Ovary (tissue), 9 donors: ENCODE measurements around the gene CTSL. TPM values are rescaled to one million over a fixed set of nuclear protein-coding genes. Genes with fewer than 3 reads are reported as not detected.

Experiments
- DNase-seq, 5 donors: peaks; one replicate each; pipeline ENCODE4 v3.0.0-alpha.2; 2019 to 2020
- H3K27ac ChIP-seq, 2 donors: fragments of 200-600 bp; one replicate each; pipeline versions ENCODE4 v1.5.1 to v1.8.0; 2019 to 2022
- H3K27me3 ChIP-seq: fragments of 200-600 bp; one replicate; pipeline ENCODE4 v1.8.0; 2022
- H3K36me3 ChIP-seq: fragments of 200-600 bp; sonication (generic); one replicate; pipeline ENCODE4 v1.5.1; 2019
- H3K4me1 ChIP-seq: one replicate; pipeline ENCODE4 v1.8.1; 2013; ENCODE audit warnings: mild to moderate bottlenecking, moderate library complexity; ENCODE audit not compliant: insufficient read depth
- H3K4me3 ChIP-seq: fragments of 200-600 bp; sonication (generic); one replicate; pipeline ENCODE4 v1.5.1; 2017
- H3K9me3 ChIP-seq, 2 donors: fragments of 200-600 bp in 1 of 2; sonication (generic) in 1 of 2; one replicate each; pipeline versions ENCODE4 v1.5.1 to v1.8.1; 2013 to 2019; ENCODE audit warnings: mild to moderate bottlenecking in 1 of 2, moderate library complexity in 1 of 2
- EP300 ChIP-seq: sonication (generic); formaldehyde crosslinking; IDR thresholded peaks from one replicate; pipeline ENCODE4 v1.6.1; 2017; ENCODE audit warnings: antibody characterized with exemption
- POLR2A ChIP-seq: fragments of 450-650 bp; IDR thresholded peaks from one replicate; pipeline ENCODE4 v1.6.1; 2017; ENCODE audit warnings: antibody characterized with exemption, mild to moderate bottlenecking, moderate library complexity
- WGBS, 3 donors: extraction: QIAGEN DNeasy Blood & Tissue Kit in 1 of 3; methylation state at CpG; one replicate each; pipeline versions ENCODE4 v1.1.5 to v1.1.7; 2013 to 2017; 5-methylcytosine and 5-hydroxymethylcytosine counted together
- intact Hi-C, 4 donors: fragments of 100-400 bp; cut with DNase I; formaldehyde crosslinking; loops; one replicate each; pipeline versions ENCODE4 v1.11.0 to v1.15.1; 2022 to 2023
- polyA plus RNA-seq, 2 donors: library from polyadenylated mRNA; stranded (reverse); fragments of 200-250 nt in 1 of 2; fragments of 350-450 nt in 1 of 2; fragmentation: Illumina TruSeq in 1 of 2; extraction: RNeasy Lipid Tissue Mini Kit (QIAGEN cat#74804) in 1 of 2; gene quantifications; one replicate each; pipeline ENCODE4 v1.2.3, GENCODE V29; 2013 to 2014
- total RNA-seq, 7 donors: library from RNA; depleted of rRNA in 2 of 7; stranded (reverse); fragments of >200 nt in 2 of 7; fragmentation: NEBNext Ultra II Directional in 3 of 7; extraction: Animal tissue kit (Norgen Biotek cat#: 25700) in 3 of 7; gene quantifications; one replicate each; pipeline versions ENCODE4 v1.1.0 to v1.2.4, GENCODE V29; 2016 to 2023
- TF ChIP-seq, protein P1 (sequence below), 3 donors: fragments of 450-650 bp in 2 of 3; fragments of 200-600 bp in 1 of 3; IDR thresholded peaks; one replicate each; pipeline versions ENCODE4 v1.5.1 to v1.8.0; 2016 to 2022; ENCODE audit warnings: antibody characterized with exemption in 3 of 3, mild to moderate bottlenecking in 1 of 3
- donor health status: DM: no; HTN: no; CAD: no; lungs with moderate emphysema.
- donor health status: DM: no; HTN: no; CAD: no.
- donor health status: Bipolar disorder and iron deficiency.
- donor health status: DM: yes; HTN: yes; CAD: no.
- donor health status: DM: no; HTN: no; CAD: no.
- donor health status: DM: yes; HTN: yes; CAD: no.

The CTSL gene
- total and polyA plus RNA-seq, 9 donors: 94.0 to 219 (median 115) TPM

DNA sequence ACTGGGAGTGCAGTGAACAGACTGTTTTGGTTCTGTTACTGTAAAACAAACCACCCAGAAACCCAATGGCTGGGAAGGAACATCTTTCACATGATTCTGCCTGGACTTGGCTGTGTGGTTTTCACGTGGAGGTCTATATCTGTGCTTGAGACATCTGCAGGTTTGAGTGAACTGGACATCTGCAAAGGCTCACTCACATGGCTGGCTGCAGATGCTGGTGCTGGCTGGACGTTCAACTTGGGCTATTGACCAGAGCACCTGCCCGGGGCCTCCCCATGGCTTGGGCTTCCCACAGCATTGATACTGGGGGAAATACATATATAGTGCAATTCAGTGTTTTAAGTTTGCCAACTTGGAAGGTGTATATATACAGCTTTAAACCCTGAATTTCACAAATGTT is 6.8 kb downstream of the CTSL start:
- no peak for DNase-seq
- H3K36me3 ChIP-seq: no peaks in the 10 kb centered on the region
- peaks cover 1% of the 10 kb centered on the region for H3K4me1 ChIP-seq
- WGBS, 3 donors: 41 to 59% (median 58%) methylated on average over 3 of the region's 3 CpGs
- no peak overlapping the region for H3K4me3 ChIP-seq
- TF ChIP-seq, protein P1, sequence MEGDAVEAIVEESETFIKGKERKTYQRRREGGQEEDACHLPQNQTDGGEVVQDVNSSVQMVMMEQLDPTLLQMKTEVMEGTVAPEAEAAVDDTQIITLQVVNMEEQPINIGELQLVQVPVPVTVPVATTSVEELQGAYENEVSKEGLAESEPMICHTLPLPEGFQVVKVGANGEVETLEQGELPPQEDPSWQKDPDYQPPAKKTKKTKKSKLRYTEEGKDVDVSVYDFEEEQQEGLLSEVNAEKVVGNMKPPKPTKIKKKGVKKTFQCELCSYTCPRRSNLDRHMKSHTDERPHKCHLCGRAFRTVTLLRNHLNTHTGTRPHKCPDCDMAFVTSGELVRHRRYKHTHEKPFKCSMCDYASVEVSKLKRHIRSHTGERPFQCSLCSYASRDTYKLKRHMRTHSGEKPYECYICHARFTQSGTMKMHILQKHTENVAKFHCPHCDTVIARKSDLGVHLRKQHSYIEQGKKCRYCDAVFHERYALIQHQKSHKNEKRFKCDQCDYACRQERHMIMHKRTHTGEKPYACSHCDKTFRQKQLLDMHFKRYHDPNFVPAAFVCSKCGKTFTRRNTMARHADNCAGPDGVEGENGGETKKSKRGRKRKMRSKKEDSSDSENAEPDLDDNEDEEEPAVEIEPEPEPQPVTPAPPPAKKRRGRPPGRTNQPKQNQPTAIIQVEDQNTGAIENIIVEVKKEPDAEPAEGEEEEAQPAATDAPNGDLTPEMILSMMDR (IDR thresholded peaks at IDR 0.05): no peak
- TF ChIP-seq POLR2A (no peak), EP300 (no peak)
- intact Hi-C loops: no loop called here
- H3K27ac ChIP-seq: no peak overlapping the region
- no peaks in the 10 kb centered on the region for H3K9me3 ChIP-seq
- no peaks in the 10 kb centered on the region for H3K27me3 ChIP-seq

DNA sequence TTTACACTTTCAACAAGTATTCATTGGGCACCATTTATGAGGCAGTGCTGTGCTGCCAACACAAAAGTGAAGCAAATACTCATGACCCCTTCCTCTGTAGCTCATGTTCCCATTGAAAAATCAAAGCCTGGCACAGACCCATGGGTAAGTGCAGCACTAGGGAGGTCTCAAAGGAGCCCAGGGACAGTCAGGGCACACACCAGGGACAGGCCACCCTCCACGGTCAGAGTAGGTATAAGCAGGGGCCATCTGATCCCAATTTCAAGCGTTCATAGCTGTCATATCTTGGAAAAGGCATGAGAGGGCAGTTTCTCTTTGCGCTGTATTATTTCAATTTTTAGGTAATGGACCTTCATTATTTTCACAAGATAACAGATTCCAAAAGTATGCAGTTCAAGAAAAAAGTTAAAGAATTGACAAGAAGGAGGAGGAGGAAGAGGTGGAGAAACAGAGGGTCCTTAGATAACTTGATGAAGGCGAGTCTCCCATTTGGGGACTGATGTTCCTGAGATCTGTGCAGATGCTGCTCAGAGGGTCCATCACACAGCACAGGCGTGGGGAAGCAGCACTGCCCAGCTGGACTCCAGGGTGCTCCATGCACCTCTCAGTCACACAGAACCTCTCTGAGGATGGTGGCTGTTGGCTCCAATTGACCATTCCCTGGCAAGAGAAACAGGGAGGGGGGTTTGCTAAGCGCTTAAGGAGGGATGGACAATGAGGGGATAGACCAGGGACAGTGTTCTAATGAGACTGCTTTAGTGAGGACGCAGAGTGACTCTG is 7.5 kb downstream of the CTSL start:
- no peak overlapping the region for H3K4me3 ChIP-seq
- intact Hi-C loops: no loop called here
- no peaks in the 10 kb centered on the region for H3K27me3 ChIP-seq
- no peak for DNase-seq
- H3K9me3 ChIP-seq: no peaks in the 10 kb centered on the region
- 74 to 88% (median 81%) methylated on average over 7 of the region's 7 CpGs for WGBS, 3 donors
- TF ChIP-seq EP300: no peak
- TF ChIP-seq, protein P1 (IDR thresholded peaks at IDR 0.05): no peak
- no peak for TF ChIP-seq POLR2A
- no peaks in the 10 kb centered on the region for H3K36me3 ChIP-seq
- H3K27ac ChIP-seq: no peak overlapping the region
- peaks cover 1% of the 10 kb centered on the region for H3K4me1 ChIP-seq

DNA sequence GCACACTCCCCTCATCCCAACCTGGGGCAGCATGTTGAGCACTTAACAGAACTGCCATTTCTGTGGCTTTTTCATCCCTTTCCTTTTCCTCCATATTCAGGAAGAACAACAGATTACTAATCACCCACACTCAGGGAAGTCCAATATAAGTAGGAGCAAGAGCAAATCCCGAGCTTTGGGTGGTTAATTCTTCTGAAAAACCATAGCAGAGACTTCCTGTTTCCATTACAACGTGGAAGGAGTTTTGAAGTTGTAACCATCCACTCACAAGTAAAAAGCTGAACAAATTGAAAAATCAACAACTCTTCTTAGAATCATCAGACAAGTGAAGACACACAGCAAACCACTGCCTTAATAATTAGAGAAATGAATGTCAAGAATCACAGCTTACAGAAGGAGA is 8.2 kb downstream of the CTSL start:
- WGBS, 3 donors: 53 to 64% (median 62%) methylated on average over 2 of the region's 2 CpGs
- H3K27me3 ChIP-seq: no peaks in the 10 kb centered on the region
- TF ChIP-seq, protein P1 (IDR thresholded peaks at IDR 0.05): no peak
- TF ChIP-seq EP300 (no peak), POLR2A (no peak)
- H3K27ac ChIP-seq: no peak overlapping the region
- intact Hi-C loops: no loop called here
- H3K9me3 ChIP-seq: no peaks in the 10 kb centered on the region
- H3K4me3 ChIP-seq: no peak overlapping the region
- no peaks in the 10 kb centered on the region for H3K36me3 ChIP-seq
- no peak for DNase-seq
- peaks cover 1% of the 10 kb centered on the region for H3K4me1 ChIP-seq

DNA sequence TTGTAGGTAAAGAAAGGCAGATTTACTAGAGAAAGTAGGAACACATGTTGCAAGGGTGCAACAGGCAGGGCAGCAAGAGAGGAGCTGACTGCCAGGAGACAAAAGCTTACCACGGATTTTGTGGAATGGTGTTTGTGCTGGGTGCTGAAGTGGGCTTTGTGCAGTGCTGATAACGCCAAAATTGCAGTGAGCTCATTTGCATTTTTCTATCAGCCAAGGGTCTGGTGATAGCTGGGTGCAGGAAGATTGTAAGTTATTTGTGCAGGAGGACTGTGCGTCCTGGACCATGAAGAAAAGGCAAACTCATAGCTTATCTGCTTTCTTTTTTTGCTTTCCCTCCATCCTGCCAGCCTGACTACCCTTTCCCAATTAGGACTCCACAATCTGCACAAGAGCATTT is 13.6 kb downstream of the CTSL start:
- Histone ChIP-seq H3K27ac (no peak overlapping the region), H3K36me3 (no peaks in the 10 kb centered on the region), H3K4me3 (no peak overlapping the region), H3K27me3 (no peaks in the 10 kb centered on the region), H3K4me1 (no peaks in the 10 kb centered on the region), H3K9me3 (peaks cover 0 to 5% of the 10 kb centered on the region in 2 donors)
- 80 to 92% (median 87%) methylated on average over 3 of the region's 3 CpGs for WGBS, 3 donors
- TF ChIP-seq POLR2A (no peak), EP300 (no peak)
- TF ChIP-seq, protein P1 (IDR thresholded peaks at IDR 0.05): no peak
- no peak for DNase-seq
- intact Hi-C loops: no loop called here
